Breast epithelium (tissue), 4 donors: ENCODE measurements around the gene RBM39. TPM values are rescaled to one million over a fixed set of nuclear protein-coding genes. Genes with fewer than 3 reads are reported as not detected.

Experiments
- DNase-seq, 2 donors: peaks; one replicate each; pipeline ENCODE4 v3.0.0-alpha.2; 2019; ENCODE audit warnings: low spot score in 2 of 2
- H3K27ac ChIP-seq, 2 donors: fragments of 200-600 bp; sonication (generic) in 1 of 2; one replicate each; pipeline ENCODE4 v1.5.1; 2016 to 2019; ENCODE audit warnings: mild to moderate bottlenecking in 1 of 2
- H3K27me3 ChIP-seq, 2 donors: fragments of 200-600 bp; sonication (generic) in 1 of 2; one replicate each; pipeline versions ENCODE4 v1.5.1 to v1.6.0; 2017 to 2019; ENCODE audit warnings: control low read depth in 1 of 2, mild to moderate bottlenecking in 1 of 2
- H3K36me3 ChIP-seq: fragments of 200-600 bp; one replicate; pipeline ENCODE4 v1.5.1; 2019
- H3K4me1 ChIP-seq, 2 donors: fragments of 200-600 bp; sonication (generic); one replicate each; pipeline ENCODE4 v1.5.1; 2016 to 2019; ENCODE audit warnings: control low read depth in 1 of 2
- H3K4me3 ChIP-seq, 3 donors: fragments of 200-600 bp; sonication (generic); 1 replicate in 2 of 3; 2 replicates in 1 of 3; pipeline ENCODE4 v1.5.1; 2016 to 2019; ENCODE audit warnings: mild to moderate bottlenecking in 3 of 3, moderate library complexity in 2 of 3
- H3K9me3 ChIP-seq, 2 donors: fragments of 200-600 bp; sonication (generic) in 1 of 2; one replicate each; pipeline ENCODE4 v1.5.1; 2016 to 2019; ENCODE audit warnings: control low read depth in 1 of 2
- CTCF ChIP-seq, 3 donors: fragments of 450-650 bp; IDR thresholded peaks; one replicate each; pipeline ENCODE4 v1.5.1; 2016 to 2017; ENCODE audit warnings: antibody characterized with exemption in 3 of 3, mild to moderate bottlenecking in 3 of 3, moderate library complexity in 3 of 3
- POLR2A ChIP-seq: fragments of 450-650 bp; IDR thresholded peaks from one replicate; pipeline ENCODE4 v1.6.1; 2016; ENCODE audit warnings: antibody characterized with exemption, mild to moderate bottlenecking, moderate library complexity
- POLR2AphosphoS5 ChIP-seq, 3 donors: sonication (generic); formaldehyde crosslinking; IDR thresholded peaks; one replicate each; pipeline ENCODE4 v1.6.1; 2017; ENCODE audit warnings: antibody characterized with exemption in 3 of 3
- intact Hi-C: fragments of 100-400 bp; cut with DNase I; formaldehyde crosslinking; loops from one replicate; pipeline ENCODE4 v1.15.1; 2023; ENCODE audit warnings: low total_unique reads
- total RNA-seq, 3 donors: library from RNA; depleted of rRNA; stranded (reverse); fragments of >200 nt; gene quantifications; one replicate each; pipeline ENCODE4 v1.1.0, GENCODE V29; 2016

The RBM39 gene
- total RNA-seq, 3 donors from 2014 or later = 305 to 660 (median 527) TPM

GRCh38 chr20:35743693-35744491 lies 1.8 kb upstream of the RBM39 start:
- Histone ChIP-seq H3K9me3 (no peaks in the 10 kb centered on the region), H3K27me3 (no peaks in the 10 kb centered on the region), H3K4me3 (no peak overlapping the region), H3K27ac (peak overlapping the region; percentile 99 to 100), H3K36me3 (peaks cover 1% of the 10 kb centered on the region), H3K4me1 (no peaks in the 10 kb centered on the region)
- TF ChIP-seq POLR2A = no peak
- no peak for TF ChIP-seq POLR2AphosphoS5 (IDR thresholded peaks at IDR 0.05)
- TF ChIP-seq CTCF (IDR thresholded peaks at IDR 0.05) = no peak
- DNase-seq = peak in 1 of 2 donors; percentile 17
- intact Hi-C loops = no loop called here

DNA sequence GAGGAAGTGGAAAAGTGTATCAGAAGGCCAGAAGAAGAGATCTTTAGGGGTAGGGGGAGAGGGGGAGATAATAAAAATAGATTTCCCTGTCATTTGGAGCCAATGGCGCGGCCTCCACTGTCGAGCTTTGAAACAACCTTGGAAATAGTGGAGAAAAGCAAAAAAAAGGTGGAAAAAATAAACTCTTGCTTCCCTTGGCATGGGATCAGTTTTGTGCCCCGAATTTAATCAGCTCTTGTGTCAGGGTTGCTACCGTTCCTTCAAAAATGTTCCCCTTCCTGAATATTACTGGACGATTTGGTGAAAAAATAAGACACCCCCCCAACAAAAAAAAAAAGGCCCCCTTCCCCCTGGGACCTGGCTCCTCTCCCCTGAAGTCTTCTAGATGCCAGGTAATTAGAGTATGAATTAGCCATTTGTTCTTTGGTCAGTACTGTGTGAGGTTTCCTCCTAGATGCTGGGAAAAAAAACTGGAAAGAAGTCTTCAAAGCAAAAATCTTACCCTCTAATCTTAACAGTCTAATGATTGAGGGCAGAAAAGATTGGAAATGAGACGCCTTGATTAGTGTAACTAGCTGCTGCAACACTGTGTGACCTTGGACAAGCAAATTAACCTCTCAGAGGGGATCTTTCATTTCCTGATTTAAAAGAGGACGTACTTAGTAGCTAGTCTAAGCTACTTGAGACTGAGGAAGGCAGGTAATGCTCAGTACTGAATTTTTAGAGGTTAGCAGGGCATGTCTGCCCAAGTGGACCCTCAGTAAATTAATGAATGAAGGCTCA lies 872 bp upstream of the RBM39 start:
- Histone ChIP-seq H3K9me3 (no peaks in the 10 kb centered on the region), H3K4me1 (peaks cover 0 to 7% of the 10 kb centered on the region in 2 donors), H3K36me3 (peaks cover 9% of the 10 kb centered on the region), H3K4me3 (peak overlapping the region; percentile 79 to 87 (median 86)), H3K27me3 (no peaks in the 10 kb centered on the region), H3K27ac (peak overlapping the region; percentile 99 to 100)
- TF ChIP-seq POLR2A (no peak), CTCF (IDR thresholded peaks at IDR 0.05) (peak in 1 of 3 donors; percentile 4)
- DNase-seq = no peak
- intact Hi-C loops = no loop called here

DNA sequence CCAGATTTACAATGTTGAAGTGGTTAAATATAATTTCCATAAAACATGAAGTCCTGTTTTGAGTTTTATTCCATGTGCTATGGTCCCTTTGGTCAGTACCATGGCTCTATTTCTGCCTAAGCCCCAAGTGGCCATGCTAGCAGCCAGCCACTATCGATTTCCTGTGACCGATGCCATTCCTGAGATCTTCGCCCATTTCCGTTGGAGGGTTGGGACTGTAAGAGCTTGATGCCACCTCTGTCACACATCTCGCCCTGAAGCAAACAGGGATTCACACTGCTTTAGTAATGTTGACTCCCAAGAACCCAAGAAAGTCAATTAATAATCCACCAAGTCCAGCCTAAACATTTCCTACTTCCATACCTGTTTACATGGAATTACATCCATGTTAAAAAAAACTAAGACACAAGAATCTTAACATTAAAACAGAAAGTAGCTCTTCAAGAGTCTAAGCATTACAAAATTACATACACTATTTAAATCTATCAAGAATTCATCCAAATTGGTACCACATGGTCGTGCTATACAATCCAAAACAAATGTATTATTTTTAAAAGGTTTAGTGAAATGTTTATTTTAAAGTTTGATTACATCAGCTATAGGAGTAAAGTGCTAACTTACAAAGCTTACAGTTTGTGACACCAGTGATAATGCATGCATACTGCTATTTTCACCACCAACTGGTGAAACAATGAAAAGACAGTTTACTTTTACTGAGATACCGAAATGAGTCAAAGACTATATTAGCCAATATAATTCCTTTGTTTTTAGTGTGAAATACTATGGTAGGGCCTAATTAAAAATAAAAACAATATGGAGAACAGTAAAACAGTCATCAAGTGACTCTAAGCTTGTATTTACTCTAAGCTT lies 2.5 kb downstream of the RBM39 start:
- Histone ChIP-seq H3K36me3 (peaks cover 9% of the 10 kb centered on the region), H3K4me1 (peaks cover 2 to 18% of the 10 kb centered on the region in 2 donors), H3K27ac (peak overlapping the region; percentile 0 to 100), H3K27me3 (no peaks in the 10 kb centered on the region), H3K4me3 (peak overlapping the region; percentile 79 to 87 (median 86)), H3K9me3 (no peaks in the 10 kb centered on the region)
- DNase-seq = no peak
- TF ChIP-seq POLR2AphosphoS5 (IDR thresholded peaks at IDR 0.05) = peak in 1 of 3 donors; percentile 19
- TF ChIP-seq POLR2A = no peak
- TF ChIP-seq CTCF (IDR thresholded peaks at IDR 0.05) = no peak
- intact Hi-C loops = loop anchor here (5.0 kb wide), 1 partner anchor 273 kb away; no protein-coding TSS in a partner anchor

- Histone ChIP-seq H3K4me3 (peak overlapping the region in 1 of 3 donors; percentile 12), H3K27ac (peak overlapping the region in 1 of 2 donors; percentile 17), H3K4me1 (peaks cover 5 to 18% of the 10 kb centered on the region in 2 donors), H3K27me3 (no peaks in the 10 kb centered on the region), H3K9me3 (no peaks in the 10 kb centered on the region), H3K36me3 (peaks cover 9% of the 10 kb centered on the region)
- DNase-seq = no peak
- no peak for TF ChIP-seq CTCF (IDR thresholded peaks at IDR 0.05)
- TF ChIP-seq POLR2A = no peak
- no peak for TF ChIP-seq POLR2AphosphoS5 (IDR thresholded peaks at IDR 0.05)
- intact Hi-C loops = loop anchor here (5.0 kb wide), 1 partner anchor 274 kb away; no protein-coding TSS in a partner anchor
Measured at GRCh38 chr20:35738410-35739179, 3.5 kb downstream of the RBM39 start.
